GM20431 (cell line): ENCODE results near the gene SCAPER.
"Not testable (repeated sequence)": the region's sequence is repeated elsewhere in the genome, so short reads cannot be mapped to it uniquely, and the experiment has no call there.

ENCODE experiments used
- in situ Hi-C: fragments of 300-500 bp; cut with MseI, MboI; formaldehyde crosslinking; loops from one replicate; pipeline ENCODE4 v1.15.0; 2020; ENCODE audit warnings: low sequenced_read_pairs; ENCODE audit not compliant: unreplicated experiment

Gene SCAPER

GRCh38 chr15:76692546-76692945, 212.6 kb downstream of the SCAPER start:
- in situ Hi-C loops: not testable (repeated sequence)

- in situ Hi-C loops: not testable (repeated sequence)
Observed at GRCh38 chr15:76687592-76687991, 217.5 kb downstream of the SCAPER start.

- in situ Hi-C loops: no loop called here
Observed at GRCh38 chr15:76684002-76684401, 221.1 kb downstream of the SCAPER start.

GRCh38 chr15:76682833-76683232, 222.3 kb downstream of the SCAPER start:
- in situ Hi-C loops: no loop called here

- in situ Hi-C loops: no loop called here
Observed at GRCh38 chr15:76682259-76682658, 222.9 kb downstream of the SCAPER start.

- in situ Hi-C loops: no loop called here
Observed at GRCh38 chr15:76678766-76679165, 226.4 kb downstream of the SCAPER start.

- in situ Hi-C loops: no loop called here
Observed at GRCh38 chr15:76674883-76675282, 230.3 kb downstream of the SCAPER start.

- in situ Hi-C loops: no loop called here
Observed at GRCh38 chr15:76669521-76670207, 235.5 kb downstream of the SCAPER start.

GRCh38 chr15:76668900-76669299, 236.2 kb downstream of the SCAPER start:
- in situ Hi-C loops: no loop called here

- in situ Hi-C loops: no loop called here
Observed at GRCh38 chr15:76667943-76668715, 237.0 kb downstream of the SCAPER start.

- in situ Hi-C loops: no loop called here
Observed at GRCh38 chr15:76664895-76665294, 240.2 kb downstream of the SCAPER start.

GRCh38 chr15:76664411-76664810, 240.7 kb downstream of the SCAPER start:
- in situ Hi-C loops: no loop called here

GRCh38 chr15:76663529-76663928, 241.6 kb downstream of the SCAPER start:
- in situ Hi-C loops: no loop called here

GRCh38 chr15:76648732-76649444, 256.3 kb downstream of the SCAPER start:
- in situ Hi-C loops: no loop called here

GRCh38 chr15:76647612-76648011, 257.5 kb downstream of the SCAPER start:
- in situ Hi-C loops: no loop called here

GRCh38 chr15:76644646-76645045, 260.5 kb downstream of the SCAPER start:
- in situ Hi-C loops: no loop called here

GRCh38 chr15:76642671-76643070, 262.5 kb downstream of the SCAPER start:
- in situ Hi-C loops: no loop called here

- in situ Hi-C loops: no loop called here
Observed at GRCh38 chr15:76637166-76637565, 268.0 kb downstream of the SCAPER start.

GRCh38 chr15:76636059-76636458, 269.1 kb downstream of the SCAPER start:
- in situ Hi-C loops: no loop called here

- in situ Hi-C loops: no loop called here
Observed at GRCh38 chr15:76626611-76627010, 278.5 kb downstream of the SCAPER start.

GRCh38 chr15:76625267-76625666, 279.9 kb downstream of the SCAPER start:
- in situ Hi-C loops: no loop called here
